C4-2B (cell line): ENCODE results near the gene PUM2.

ENCODE experiments used
- CTCF ChIP-seq: fragments of 450-650 bp; conservative IDR thresholded peaks from 2 replicates; pipeline ENCODE4 v1.5.1; 2017; ENCODE audit warnings: mild to moderate bottlenecking
- ZFX ChIP-seq: fragments of 450-650 bp; IDR thresholded peaks from 2 replicates; pipeline ENCODE4 v1.6.1; 2017

- TF ChIP-seq CTCF (no peak), ZFX (no peak)
These were observed 20.8 kb upstream of the PUM2 start for GRCh38 chr2:20371323-20372025.
